Endothelial cell of hepatic sinusoid (primary cell): ENCODE data around the gene PPP1R37.
"Not testable (repeated sequence)": the region's sequence is repeated elsewhere in the genome, so short reads cannot be mapped to it uniquely, and the experiment has no call there.

Experiments
- in situ Hi-C: cut with HindIII; loops from 2 replicates; pipeline ENCODE4 v1.10.0; 2017; ENCODE audit warnings: low sequenced_read_pairs

PPP1R37 gene

GRCh38 chr19:45113628-45114027 lies 20.6 kb downstream of the PPP1R37 start:
- in situ Hi-C loops: no loop called here

- in situ Hi-C loops: no loop called here
These were observed 21.1 kb downstream of the PPP1R37 start for GRCh38 chr19:45114116-45114515.

- in situ Hi-C loops: no loop called here
These were observed 23.0 kb downstream of the PPP1R37 start for GRCh38 chr19:45115809-45116615.

GRCh38 chr19:45117167-45117594 lies 24.2 kb downstream of the PPP1R37 start:
- in situ Hi-C loops: no loop called here

- in situ Hi-C loops: no loop called here
These were observed 24.7 kb downstream of the PPP1R37 start for GRCh38 chr19:45117671-45118070.

GRCh38 chr19:45118106-45118505 lies 25.1 kb downstream of the PPP1R37 start:
- in situ Hi-C loops: no loop called here

- in situ Hi-C loops: not testable (repeated sequence)
These were observed 25.8 kb downstream of the PPP1R37 start for GRCh38 chr19:45118591-45119355.

- in situ Hi-C loops: no loop called here
These were observed 26.6 kb downstream of the PPP1R37 start for GRCh38 chr19:45119582-45119981.

GRCh38 chr19:45121827-45122345 lies 28.9 kb downstream of the PPP1R37 start:
- in situ Hi-C loops: loop anchor here (10.0 kb wide), 1 partner anchor 113 kb away; no protein-coding TSS in a partner anchor

GRCh38 chr19:45122832-45123231 lies 29.9 kb downstream of the PPP1R37 start:
- in situ Hi-C loops: loop anchor here (10.0 kb wide), 1 partner anchor 112 kb away; no protein-coding TSS in a partner anchor

- in situ Hi-C loops: loop anchor here (10.0 kb wide), 1 partner anchor 111 kb away; no protein-coding TSS in a partner anchor
These were observed 30.5 kb downstream of the PPP1R37 start for GRCh38 chr19:45123440-45123850.

GRCh38 chr19:45124021-45124420 lies 31.0 kb downstream of the PPP1R37 start:
- in situ Hi-C loops: loop anchor here (10.0 kb wide), 1 partner anchor 111 kb away; no protein-coding TSS in a partner anchor

GRCh38 chr19:45125360-45125759 lies 32.4 kb downstream of the PPP1R37 start:
- in situ Hi-C loops: loop anchor here (10.0 to 25.0 kb wide), 2 partner anchors 88 to 109 kb away; partner anchors contain the start of gene CLASRP

GRCh38 chr19:45125975-45126493 lies 33.1 kb downstream of the PPP1R37 start:
- in situ Hi-C loops: loop anchor here (10.0 to 25.0 kb wide), 2 partner anchors 89 to 109 kb away; partner anchors contain the start of gene CLASRP

GRCh38 chr19:45126654-45127053 lies 33.7 kb downstream of the PPP1R37 start:
- in situ Hi-C loops: loop anchor here (10.0 to 25.0 kb wide), 2 partner anchors 89 to 108 kb away; partner anchors contain the start of gene CLASRP

- in situ Hi-C loops: loop anchor here (10.0 to 25.0 kb wide), 2 partner anchors 91 to 107 kb away; partner anchors contain the start of gene CLASRP
These were observed 35.2 kb downstream of the PPP1R37 start for GRCh38 chr19:45128146-45128545.

- in situ Hi-C loops: loop anchor here (10.0 to 25.0 kb wide), 2 partner anchors 92 to 106 kb away; partner anchors contain the start of gene CLASRP
These were observed 35.8 kb downstream of the PPP1R37 start for GRCh38 chr19:45128806-45129205.

GRCh38 chr19:45130236-45130635 lies 37.3 kb downstream of the PPP1R37 start:
- in situ Hi-C loops: loop anchor here (25.0 kb wide), 1 partner anchor 93 kb away; the partner anchor contains the start of gene CLASRP

- in situ Hi-C loops: loop anchor here (25.0 kb wide), 1 partner anchor 94 kb away; the partner anchor contains the start of gene CLASRP
These were observed 38.1 kb downstream of the PPP1R37 start for GRCh38 chr19:45130888-45131615.

- in situ Hi-C loops: loop anchor here (25.0 kb wide), 1 partner anchor 96 kb away; the partner anchor contains the start of gene CLASRP
These were observed 40.7 kb downstream of the PPP1R37 start for GRCh38 chr19:45133661-45134060.
